Hepatocyte (in vitro differentiated cells): ENCODE results near the gene KDM2A. TPM values are rescaled to one million over a fixed set of nuclear protein-coding genes. Genes with fewer than 3 reads are reported as not detected.

Source experiments
- DNase-seq: peaks from one replicate; pipeline ENCODE4 v3.0.0-alpha.2; 2016; ENCODE audit warnings: low spot score
- H2AFZ ChIP-seq: fragments of 200-600 bp; sonication (generic); 2 replicates; pipeline ENCODE4 v1.6.0; 2016; ENCODE audit warnings: antibody characterized with exemption, mild to moderate bottlenecking
- H3K27ac ChIP-seq: fragments of 200-600 bp; sonication (generic); 2 replicates; pipeline ENCODE4 v1.5.1; 2016; ENCODE audit warnings: mild to moderate bottlenecking
- H3K27me3 ChIP-seq: fragments of 200-600 bp; sonication (generic); 2 replicates; pipeline ENCODE4 v1.6.1; 2016
- H3K36me3 ChIP-seq: fragments of 200-600 bp; sonication (generic); replicated peaks from 2 replicates; pipeline ENCODE4 v1.5.1; 2016; ENCODE audit warnings: low read depth; ENCODE audit not compliant: insufficient read depth
- H3K4me1 ChIP-seq: fragments of 200-600 bp; sonication (generic); 2 replicates; pipeline ENCODE4 v1.5.1; 2016; ENCODE audit warnings: mild to moderate bottlenecking, moderate library complexity; ENCODE audit not compliant: insufficient read depth
- H3K4me2 ChIP-seq: fragments of 200-600 bp; sonication (generic); 2 replicates; pipeline ENCODE4 v1.6.0; 2016
- H3K4me3 ChIP-seq: fragments of 200-600 bp; sonication (generic); 2 replicates; pipeline ENCODE4 v1.5.1; 2016; ENCODE audit warnings: mild to moderate bottlenecking
- H3K79me2 ChIP-seq: fragments of 200-600 bp; sonication (generic); 2 replicates; pipeline ENCODE4 v1.6.0; 2017; ENCODE audit warnings: mild to moderate bottlenecking
- H3K9me2 ChIP-seq: fragments of 200-600 bp; sonication (generic); replicated peaks from 2 replicates; pipeline ENCODE4 v1.6.0; 2017; ENCODE audit warnings: mild to moderate bottlenecking; ENCODE audit not compliant: insufficient read depth
- H3K9me3 ChIP-seq: fragments of 200-600 bp; sonication (generic); 2 replicates; pipeline ENCODE4 v1.5.1; 2016; ENCODE audit warnings: low read depth, mild to moderate bottlenecking
- H4K20me1 ChIP-seq: fragments of 200-600 bp; sonication (generic); 2 replicates; pipeline ENCODE4 v1.6.0; 2016; ENCODE audit warnings: mild to moderate bottlenecking; ENCODE audit not compliant: insufficient read depth, poor library complexity, severe bottlenecking
- EZH2 ChIP-seq: fragments of 200-600 bp; sonication (generic); IDR thresholded peaks from 2 replicates; pipeline ENCODE4 v1.6.1; 2016; ENCODE audit warnings: antibody characterized with exemption, mild to moderate bottlenecking, borderline replicate concordance
- EZH2phosphoT487 ChIP-seq: fragments of 200-600 bp; sonication (generic); IDR thresholded peaks from one replicate; pipeline ENCODE4 v1.6.1; 2018; ENCODE audit warnings: antibody characterized with exemption, mild to moderate bottlenecking, low read depth, moderate library complexity; ENCODE audit not compliant: unreplicated experiment, severe bottlenecking
- WGBS: methylation state at CpG from one replicate; pipeline ENCODE4 v1.1.6; 2016; ENCODE audit warnings: low lambda C conversion rate; ENCODE audit errors: missing lambda C conversion rate; 5-methylcytosine and 5-hydroxymethylcytosine counted together
- polyA plus RNA-seq: library from polyadenylated mRNA; unstranded; fragments of >200 nt; fragmentation: Nextera tagmentation; extraction: Ambion mirVana; gene quantifications from 2 replicates; pipeline ENCODE4 v1.2.1, GENCODE V29; 2016
- total RNA-seq: library from RNA; depleted of rRNA; stranded (reverse); fragments of >200 nt; gene quantifications from 2 replicates; pipeline ENCODE4 v1.2.3, GENCODE V29; 2014
- TF ChIP-seq, protein P1 (sequence below): fragments of 200-600 bp; sonication (generic); IDR thresholded peaks from 2 replicates; pipeline ENCODE4 v1.5.1; 2016; ENCODE audit warnings: antibody characterized with exemption, mild to moderate bottlenecking; ENCODE audit not compliant: poor library complexity

The KDM2A gene
- total and polyA plus RNA-seq, 2 experiments from 2014 or later: 18.7 to 51.2 TPM

GRCh38 chr11:67073908-67074307 is 45.2 kb upstream of the KDM2A start:
- Histone ChIP-seq H3K4me2 (no peak overlapping the region), H4K20me1 (no peaks in the 10 kb centered on the region), H3K36me3 (no peaks in the 10 kb centered on the region), H3K9me2 (no peaks in the 10 kb centered on the region), H3K4me1 (peaks cover 5% of the 10 kb centered on the region), H2AFZ (no peak overlapping the region), H3K27ac (no peak overlapping the region), H3K9me3 (no peaks in the 10 kb centered on the region), H3K27me3 (no peaks in the 10 kb centered on the region), H3K4me3 (no peak overlapping the region), H3K79me2 (no peaks in the 10 kb centered on the region)
- 78% methylated on average over 9 of the region's 9 CpGs for WGBS
- no peak for DNase-seq
- TF ChIP-seq, protein P1, sequence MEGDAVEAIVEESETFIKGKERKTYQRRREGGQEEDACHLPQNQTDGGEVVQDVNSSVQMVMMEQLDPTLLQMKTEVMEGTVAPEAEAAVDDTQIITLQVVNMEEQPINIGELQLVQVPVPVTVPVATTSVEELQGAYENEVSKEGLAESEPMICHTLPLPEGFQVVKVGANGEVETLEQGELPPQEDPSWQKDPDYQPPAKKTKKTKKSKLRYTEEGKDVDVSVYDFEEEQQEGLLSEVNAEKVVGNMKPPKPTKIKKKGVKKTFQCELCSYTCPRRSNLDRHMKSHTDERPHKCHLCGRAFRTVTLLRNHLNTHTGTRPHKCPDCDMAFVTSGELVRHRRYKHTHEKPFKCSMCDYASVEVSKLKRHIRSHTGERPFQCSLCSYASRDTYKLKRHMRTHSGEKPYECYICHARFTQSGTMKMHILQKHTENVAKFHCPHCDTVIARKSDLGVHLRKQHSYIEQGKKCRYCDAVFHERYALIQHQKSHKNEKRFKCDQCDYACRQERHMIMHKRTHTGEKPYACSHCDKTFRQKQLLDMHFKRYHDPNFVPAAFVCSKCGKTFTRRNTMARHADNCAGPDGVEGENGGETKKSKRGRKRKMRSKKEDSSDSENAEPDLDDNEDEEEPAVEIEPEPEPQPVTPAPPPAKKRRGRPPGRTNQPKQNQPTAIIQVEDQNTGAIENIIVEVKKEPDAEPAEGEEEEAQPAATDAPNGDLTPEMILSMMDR: no peak
- TF ChIP-seq EZH2 (no peak), EZH2phosphoT487 (no peak)

DNA sequence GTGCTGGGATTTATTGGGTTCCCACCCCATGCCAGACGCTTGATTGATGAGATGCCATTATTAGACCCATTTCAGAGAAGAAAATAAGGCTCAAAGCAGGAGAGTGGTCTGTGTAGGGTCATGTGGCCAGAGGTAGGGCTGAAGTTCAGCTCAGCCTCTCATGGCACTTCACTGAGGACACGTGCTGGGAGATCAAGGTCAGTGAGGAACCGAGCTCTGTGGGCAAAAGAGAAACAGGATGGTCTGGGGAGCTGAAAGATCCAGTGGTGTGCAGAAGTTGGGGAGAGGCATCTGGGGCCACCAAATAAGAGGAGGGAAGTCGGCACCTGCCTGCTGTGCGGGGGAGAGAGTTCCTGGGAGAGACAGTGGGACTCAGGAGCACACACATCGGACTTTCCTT is 42.9 kb upstream of the KDM2A start:
- H4K20me1 ChIP-seq: no peaks in the 10 kb centered on the region
- H3K4me2 ChIP-seq: no peak overlapping the region
- 88% methylated on average over 6 of the region's 6 CpGs for WGBS
- TF ChIP-seq EZH2 (no peak), EZH2phosphoT487 (no peak)
- TF ChIP-seq, protein P1: no peak
- no peak overlapping the region for H3K4me3 ChIP-seq
- H3K9me3 ChIP-seq: no peaks in the 10 kb centered on the region
- H3K4me1 ChIP-seq: peaks cover 10% of the 10 kb centered on the region
- no peaks in the 10 kb centered on the region for H3K79me2 ChIP-seq
- no peaks in the 10 kb centered on the region for H3K9me2 ChIP-seq
- no peaks in the 10 kb centered on the region for H3K27me3 ChIP-seq
- no peaks in the 10 kb centered on the region for H3K36me3 ChIP-seq
- DNase-seq: no peak
- H2AFZ ChIP-seq: no peak overlapping the region
- H3K27ac ChIP-seq: no peak overlapping the region

DNA sequence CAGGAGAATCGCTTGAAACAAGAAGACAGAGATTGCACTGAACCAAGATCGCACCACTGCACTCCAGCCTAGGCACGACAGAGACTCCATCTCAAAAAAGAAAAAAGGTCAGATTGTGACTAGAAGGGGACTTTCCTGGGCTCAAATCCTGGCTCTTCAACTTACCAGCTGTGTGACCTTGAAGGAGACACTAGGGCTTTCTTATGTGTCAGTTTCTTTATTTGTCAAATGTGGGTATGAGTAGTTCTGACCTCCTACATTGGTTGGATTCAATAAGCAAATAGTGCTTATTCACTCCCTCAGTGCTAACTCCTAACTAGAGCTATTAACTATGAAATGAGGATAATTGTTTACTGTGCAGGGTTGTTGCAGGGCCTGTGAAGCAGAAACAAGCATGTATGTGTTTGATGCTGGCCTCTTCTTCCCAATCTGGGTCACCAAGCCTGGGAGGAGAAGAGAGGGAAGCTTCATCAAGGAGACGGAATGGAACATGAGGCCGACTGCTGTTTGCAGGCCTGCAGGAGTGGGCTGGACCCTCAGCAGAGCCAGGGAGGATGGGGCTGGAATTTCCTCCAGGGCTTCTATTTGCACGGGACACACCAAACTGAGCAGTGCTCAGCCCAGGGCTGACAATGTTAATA is 39.9 kb upstream of the KDM2A start:
- no peaks in the 10 kb centered on the region for H3K9me3 ChIP-seq
- H3K27ac ChIP-seq: peak overlapping the region; percentile 90
- DNase-seq: no peak
- H3K4me3 ChIP-seq: no peak overlapping the region
- peaks cover 18% of the 10 kb centered on the region for H3K4me1 ChIP-seq
- H3K9me2 ChIP-seq: no peaks in the 10 kb centered on the region
- H3K36me3 ChIP-seq: no peaks in the 10 kb centered on the region
- no peaks in the 10 kb centered on the region for H4K20me1 ChIP-seq
- no peaks in the 10 kb centered on the region for H3K79me2 ChIP-seq
- TF ChIP-seq EZH2: no peak
- TF ChIP-seq EZH2phosphoT487: no peak
- TF ChIP-seq, protein P1: no peak
- no peak overlapping the region for H3K4me2 ChIP-seq
- no peak overlapping the region for H2AFZ ChIP-seq
- no peaks in the 10 kb centered on the region for H3K27me3 ChIP-seq
- 76% methylated on average over 6 of the region's 6 CpGs for WGBS
